ENCODE results near the gene DNM1. TPM values are rescaled to one million over a fixed set of nuclear protein-coding genes. Genes with fewer than 3 reads are reported as not detected.
"Not testable (repeated sequence)": the region's sequence is repeated elsewhere in the genome, so short reads cannot be mapped to it uniquely, and the experiment has no call there.

DNM1 gene
- total RNA-seq, 1 donor, result 3.6 TPM

- peak within 1 kb of the TSS; percentile 96 for H2AFZ ChIP-seq (ENCODE audit: low read length)
- H3K4me2 ChIP-seq (ENCODE audit: insufficient read depth, low read length), result peak within 1 kb of the TSS; percentile 98
- H3K9me3 ChIP-seq (ENCODE audit: low read depth, low read length), result no peaks in the 10 kb centered on the region
- H4K20me1 ChIP-seq (ENCODE audit: insufficient read depth, low read length), result peaks cover 41% of the 10 kb centered on the region
- peak within 1 kb of the TSS; percentile 88 for H3K27ac ChIP-seq (ENCODE audit: low read depth, low read length)
- H3K4me1 ChIP-seq (ENCODE audit: insufficient read depth, low read length), result peaks cover 22% of the 10 kb centered on the region
- peak; percentile 95 for DNase-seq (ENCODE audit: insufficient read length, low spot score, missing footprints)
- TF ChIP-seq CTCF (IDR thresholded peaks at IDR 0.05; ENCODE audit: extremely low read depth, low read depth, low read length), result no peak
- no peaks in the 10 kb centered on the region for H3K27me3 ChIP-seq (ENCODE audit: insufficient read depth, low read length)
- peak within 1 kb of the TSS; percentile 79 for H3K4me3 ChIP-seq (ENCODE audit: insufficient read depth, low read length)
- H3K36me3 ChIP-seq (ENCODE audit: insufficient read depth, low read length), result peaks cover 32% of the 10 kb centered on the region
- peaks cover 67% of the 10 kb centered on the region for H3K79me2 ChIP-seq (ENCODE audit: insufficient read depth, low read length)
These were observed 72.2 kb downstream of the DNM1 start, which contains the start of gene GOLGA2 for GRCh38 chr9:128275198-128276007. GOLGA2 (minus strand) TSS chr9:128276007; CDS start chr9:128275976, 31 bp downstream.

- Histone ChIP-seq H3K4me2 (ENCODE audit: insufficient read depth, low read length) (peak within 1 kb of the TSS; percentile 98), H4K20me1 (ENCODE audit: insufficient read depth, low read length) (peaks cover 35% of the 10 kb centered on the region), H3K4me1 (ENCODE audit: insufficient read depth, low read length) (peaks cover 22% of the 10 kb centered on the region), H3K9me3 (ENCODE audit: low read depth, low read length) (no peaks in the 10 kb centered on the region), H3K36me3 (ENCODE audit: insufficient read depth, low read length) (peaks cover 25% of the 10 kb centered on the region), H3K4me3 (ENCODE audit: insufficient read depth, low read length) (peak within 1 kb of the TSS; percentile 79), H3K79me2 (ENCODE audit: insufficient read depth, low read length) (peaks cover 64% of the 10 kb centered on the region), H2AFZ (ENCODE audit: low read length) (peak within 1 kb of the TSS; percentile 96), H3K27ac (ENCODE audit: low read depth, low read length) (peak within 1 kb of the TSS; percentile 88), H3K27me3 (ENCODE audit: insufficient read depth, low read length) (no peaks in the 10 kb centered on the region)
- peak; percentile 97 for DNase-seq (ENCODE audit: insufficient read length, low spot score, missing footprints)
- no peak for TF ChIP-seq CTCF (IDR thresholded peaks at IDR 0.05; ENCODE audit: extremely low read depth, low read depth, low read length)
These were observed 72.9 kb downstream of the DNM1 start, which contains the start of gene SWI5 for GRCh38 chr9:128276008-128276573. SWI5 (plus strand) TSS chr9:128276276.

- H3K4me2 ChIP-seq (ENCODE audit: insufficient read depth, low read length), result peak overlapping the region; percentile 95
- H3K79me2 ChIP-seq (ENCODE audit: insufficient read depth, low read length), result peaks cover 58% of the 10 kb centered on the region
- H2AFZ ChIP-seq (ENCODE audit: low read length), result peak overlapping the region; percentile 96
- H4K20me1 ChIP-seq (ENCODE audit: insufficient read depth, low read length), result peaks cover 29% of the 10 kb centered on the region
- peak; percentile 93 for DNase-seq (ENCODE audit: insufficient read length, low spot score, missing footprints)
- H3K4me3 ChIP-seq (ENCODE audit: insufficient read depth, low read length), result peak overlapping the region; percentile 79
- peak overlapping the region; percentile 86 for H3K27ac ChIP-seq (ENCODE audit: low read depth, low read length)
- no peaks in the 10 kb centered on the region for H3K9me3 ChIP-seq (ENCODE audit: low read depth, low read length)
- peaks cover 19% of the 10 kb centered on the region for H3K36me3 ChIP-seq (ENCODE audit: insufficient read depth, low read length)
- H3K4me1 ChIP-seq (ENCODE audit: insufficient read depth, low read length), result peaks cover 22% of the 10 kb centered on the region
- TF ChIP-seq CTCF (IDR thresholded peaks at IDR 0.05; ENCODE audit: extremely low read depth, low read depth, low read length), result no peak
- no peaks in the 10 kb centered on the region for H3K27me3 ChIP-seq (ENCODE audit: insufficient read depth, low read length)
These were observed 73.5 kb downstream of the DNM1 start for GRCh38 chr9:128276574-128277270.

- not testable (repeated sequence) for H3K36me3 ChIP-seq (ENCODE audit: insufficient read depth, low read length); H3K4me2 ChIP-seq (ENCODE audit: insufficient read depth, low read length); H2AFZ ChIP-seq (ENCODE audit: low read length); H3K27me3 ChIP-seq (ENCODE audit: insufficient read depth, low read length); H3K9me3 ChIP-seq (ENCODE audit: low read depth, low read length); H3K27ac ChIP-seq (ENCODE audit: low read depth, low read length); H4K20me1 ChIP-seq (ENCODE audit: insufficient read depth, low read length); DNase-seq (ENCODE audit: insufficient read length, low spot score, missing footprints); H3K4me3 ChIP-seq (ENCODE audit: insufficient read depth, low read length)
- Histone ChIP-seq H3K79me2 (ENCODE audit: insufficient read depth, low read length) (peaks cover 35% of the 10 kb centered on the region), H3K4me1 (ENCODE audit: insufficient read depth, low read length) (peaks cover 16% of the 10 kb centered on the region)
These were observed 76.2 kb downstream of the DNM1 start for GRCh38 chr9:128279088-128280073.
